Heart left ventricle (tissue), 13 donors: Measurements from ENCODE around the gene YIF1B.

Source experiments
- CTCF ChIP-seq, 12 donors: fragments of 200-600 bp; sonication (generic) in 4 of 12; IDR thresholded peaks; one replicate each; pipeline versions ENCODE4 v1.5.0 to v1.8.0; 2018 to 2022; ENCODE audit warnings: antibody characterized with exemption in 12 of 12, mild to moderate bottlenecking in 5 of 12
- POLR2A ChIP-seq, 2 donors: fragments of 450-650 bp; IDR thresholded peaks; one replicate each; pipeline ENCODE4 v1.6.1; 2017; ENCODE audit warnings: antibody characterized with exemption in 2 of 2, mild to moderate bottlenecking in 2 of 2, moderate library complexity in 2 of 2
- donor health status: ischemic (EF 13 %, LVEDD 7.1; RV severe dilation, severe dysfunction).
- donor health status: DM: no; HTN: yes; CAD: no.
- donor health status: DM: no; HTN: no; CAD: no.
- donor health status: ischemic (EF 25% LVEDD 6.9; RV normal size, moderate dysfunction).
- donor health status: ischemic (EF 25% LVEDD 5.7; RV mildly dilated, moderate dysfunction).
- donor health status: ischemic (EF 35%, LVEDD 5.7; RV mildly dilated, moderate dysfunction).
- donor health status: nonischemic (EF 11% LVEDD 7.7; RV severe dilation, severe dysfunction).
- donor health status: DM: yes; HTN: yes; CAD: no.
- donor health status: PGD.
- donor health status: ischemic (EF 29% LVEDD 5.4; RV normal size, mild dysfunction).
- donor health status: nonischemic (EF 23%, LVEDD 6.1; RV moderate dilation, normal function).

DNA sequence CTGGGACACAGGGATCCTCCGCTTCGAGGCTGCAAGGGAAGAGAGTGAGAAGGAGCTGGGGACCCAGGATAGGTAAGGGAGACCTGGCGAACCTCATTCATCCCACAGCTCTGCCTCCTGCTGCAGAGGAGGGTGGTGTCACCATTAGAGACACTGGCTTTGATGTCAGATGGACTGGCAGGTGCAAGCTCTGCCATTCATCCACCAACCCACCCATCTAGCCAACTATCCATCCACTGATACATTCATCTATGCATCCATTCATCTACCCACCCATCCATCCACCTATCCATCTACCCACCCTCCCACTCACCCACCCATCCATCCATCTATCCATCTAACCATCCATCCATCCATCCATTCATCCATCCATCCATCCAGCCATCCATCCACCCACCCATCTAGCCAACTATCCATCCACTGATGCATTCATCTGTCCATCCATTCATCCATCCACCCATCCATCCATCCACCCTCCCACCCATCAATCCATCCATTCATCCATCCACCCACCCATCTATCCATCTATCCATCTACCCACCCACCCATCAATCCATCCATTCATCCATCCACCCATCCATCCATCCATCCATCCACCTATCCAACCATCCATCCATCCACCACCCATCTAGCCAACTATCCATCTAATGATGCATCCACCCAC, 6.0 kb downstream of the YIF1B start:
- TF ChIP-seq POLR2A (IDR thresholded peaks at IDR 0.05): no peak
- no peak for TF ChIP-seq CTCF (IDR thresholded peaks at IDR 0.05)
